ENCODE results near the gene NEK8.

NEK8 gene

DNA sequence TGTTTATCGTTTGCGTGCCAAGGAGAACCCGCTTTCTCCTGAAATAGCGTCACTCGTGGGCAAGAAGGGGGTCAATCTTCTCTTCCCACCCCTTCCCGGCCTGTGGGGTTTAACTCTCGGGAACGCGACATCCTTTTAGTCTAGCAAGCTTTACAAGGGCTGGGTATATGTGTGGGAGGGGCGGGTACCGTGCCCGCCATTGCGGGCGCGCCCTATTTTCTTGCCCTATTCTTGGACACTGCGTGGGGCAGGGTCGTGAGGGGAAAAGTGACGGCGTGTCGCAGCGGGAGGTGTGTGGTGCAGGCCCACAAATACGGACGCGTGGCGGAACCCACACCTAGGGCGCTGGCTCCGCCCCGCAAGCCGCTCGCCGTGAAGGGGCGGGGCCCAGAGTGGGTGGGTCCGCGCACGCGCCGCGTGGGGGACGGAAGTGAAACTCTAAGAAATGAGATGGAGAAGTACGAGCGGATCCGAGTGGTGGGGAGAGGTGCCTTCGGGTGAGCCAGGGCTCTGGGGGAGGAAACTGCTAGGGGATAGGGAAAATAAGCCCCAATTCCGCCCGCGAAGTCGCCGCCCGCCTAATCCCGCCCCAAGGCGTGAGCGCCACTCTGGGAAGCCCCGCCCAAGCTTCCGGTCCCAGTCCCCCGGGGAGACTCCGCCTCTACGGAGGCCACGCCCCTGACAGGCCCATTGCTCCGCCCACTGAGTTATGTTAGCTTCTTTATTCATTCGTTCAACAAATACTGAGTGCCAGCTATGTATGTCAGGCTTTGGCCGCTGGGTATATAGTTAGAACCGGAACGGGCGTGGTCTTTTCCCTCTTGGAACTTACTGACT, at the start of gene NEK8:
Gene NEK8, plus strand, starts transcription at position 425 of the 837 bp plus-strand sequence. Its CDS starts 26 bp downstream, at position 451.
- DNase-seq (ENCODE audit: low spot score): peak; percentile 93
- FAIRE-seq: no peak

GRCh38 chr17:28682655-28683054, 45.9 kb upstream of the NEK8 start:
- FAIRE-seq: no peak
- no peak for DNase-seq (ENCODE audit: low spot score)

DNA sequence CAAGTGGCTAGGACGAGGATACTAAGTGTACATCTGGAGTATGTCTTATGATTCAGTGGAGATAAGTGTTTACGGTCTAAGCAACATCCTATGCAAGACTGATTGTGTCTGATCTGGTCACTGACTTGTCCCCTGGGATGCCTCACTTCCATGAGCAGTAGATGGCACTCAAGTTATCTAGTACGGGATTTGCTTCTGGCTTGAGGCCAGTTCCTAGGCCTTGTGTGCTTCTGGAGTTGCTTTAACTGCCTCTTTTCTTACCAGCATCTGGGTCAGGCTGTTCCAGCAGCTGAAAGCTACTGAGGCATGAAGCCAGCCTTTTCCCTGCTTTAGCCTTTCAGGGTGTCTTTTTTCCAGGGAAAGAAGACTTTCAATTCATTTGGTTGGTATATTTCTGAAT, 43.6 kb upstream of the NEK8 start:
- no peak for DNase-seq (ENCODE audit: low spot score)
- peak; percentile 74 for FAIRE-seq

DNA sequence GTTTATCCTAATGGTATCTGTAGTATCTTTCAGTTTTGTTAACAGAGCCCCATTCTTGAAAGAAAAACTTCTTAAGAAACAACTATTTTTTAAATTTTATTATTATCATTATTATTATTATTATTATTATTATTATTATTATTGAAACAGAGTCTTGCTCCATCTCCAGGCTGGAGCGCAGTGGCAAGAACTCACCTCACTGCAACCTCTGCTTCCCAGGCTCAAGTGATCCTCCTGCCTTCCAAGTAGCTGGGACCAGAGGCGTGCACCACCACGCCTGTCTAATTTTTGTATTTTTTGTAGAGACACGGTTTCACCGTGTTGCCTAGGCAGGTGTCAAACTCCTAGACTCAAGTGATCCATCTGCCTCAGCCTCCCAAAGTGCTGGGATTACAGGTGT, 43.2 kb upstream of the NEK8 start:
- no peak for DNase-seq (ENCODE audit: low spot score)
- no peak for FAIRE-seq

DNA sequence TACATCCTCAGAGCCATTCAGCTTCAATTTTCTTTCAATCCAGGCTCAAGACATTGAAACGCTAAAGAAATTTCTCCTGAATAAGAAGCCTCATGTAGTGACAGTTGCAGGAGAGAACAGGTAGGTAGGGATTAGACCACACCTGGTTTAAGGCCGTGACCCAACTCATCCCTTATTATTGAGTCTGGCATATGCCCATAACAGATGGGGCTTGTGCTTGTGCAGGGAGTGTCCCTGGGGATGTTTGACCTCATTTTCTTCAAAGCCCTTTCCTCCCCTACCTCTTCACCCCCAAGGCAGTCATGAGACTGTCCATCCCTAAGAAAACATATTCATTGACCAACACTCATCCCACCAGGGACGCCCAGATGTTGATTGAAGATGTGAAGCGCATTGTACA, 42.3 kb upstream of the NEK8 start:
- DNase-seq (ENCODE audit: low spot score): no peak

GRCh38 chr17:28688481-28688880, 40.1 kb upstream of the NEK8 start:
- no peak for DNase-seq (ENCODE audit: low spot score)
- no peak for FAIRE-seq

More for the DNA sequence above, 42.3 kb upstream of the NEK8 start:
- FAIRE-seq: no peak

GRCh38 chr17:28689011-28689410, 39.6 kb upstream of the NEK8 start:
- FAIRE-seq (no peak), DNase-seq (ENCODE audit: low spot score) (no peak)

DNA sequence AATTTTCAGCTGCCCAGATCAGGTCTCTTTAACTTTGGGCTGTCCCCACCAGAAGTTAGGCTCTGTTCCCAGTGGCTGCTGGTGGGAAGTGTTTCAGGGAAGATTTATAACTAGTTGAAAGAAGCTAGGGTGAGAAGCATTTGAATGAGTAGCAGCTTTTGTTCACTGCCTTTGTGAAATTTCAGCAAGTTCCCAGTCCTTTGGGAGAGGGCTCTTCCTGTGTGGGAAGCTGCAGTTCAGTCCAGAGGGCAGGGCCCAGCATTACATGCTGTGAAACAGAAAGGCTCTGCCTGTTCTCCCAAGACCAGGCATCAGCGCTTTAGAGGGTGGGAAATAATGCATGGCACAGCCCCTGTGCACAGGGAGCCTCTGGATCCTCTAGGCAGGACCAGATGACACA, 34.7 kb upstream of the NEK8 start:
- FAIRE-seq (no peak), DNase-seq (ENCODE audit: low spot score) (no peak)

DNA sequence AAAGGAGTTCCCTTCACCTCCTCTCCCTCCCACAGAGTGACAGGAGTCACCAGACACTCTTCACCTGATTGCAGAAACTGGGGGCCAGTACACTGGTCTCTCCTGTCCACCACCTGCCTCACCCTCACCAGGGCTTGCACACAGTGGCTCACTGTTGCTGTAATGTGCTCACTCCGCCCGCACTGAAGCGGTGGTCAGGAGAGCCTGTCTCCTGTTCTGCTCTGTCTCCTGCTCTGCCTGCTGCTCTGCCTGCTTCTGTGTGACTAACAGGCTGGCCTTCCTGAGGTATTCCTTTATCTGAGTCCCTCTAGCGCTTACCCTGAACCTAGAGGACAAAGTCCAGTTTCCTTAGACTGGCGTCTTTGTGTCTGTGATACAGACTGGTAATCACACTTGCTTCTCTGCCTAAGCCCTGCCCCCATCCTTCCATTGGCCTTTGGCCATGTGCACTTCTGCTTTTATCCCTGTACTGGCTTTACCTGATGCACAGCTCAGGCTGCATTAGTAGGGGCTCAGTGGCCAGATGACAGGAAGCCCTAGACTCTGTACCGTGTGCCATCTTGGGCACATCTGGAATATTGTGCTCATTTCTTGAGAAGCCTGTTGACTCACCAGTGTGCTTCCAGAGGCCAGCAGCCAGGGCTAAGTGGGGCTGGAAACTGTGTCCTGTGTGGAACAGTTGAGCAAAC, 30.2 kb upstream of the NEK8 start:
- no peak for DNase-seq (ENCODE audit: low spot score)
- no peak for FAIRE-seq

GRCh38 chr17:28700278-28700677, 28.3 kb upstream of the NEK8 start:
- DNase-seq (ENCODE audit: low spot score) (no peak), FAIRE-seq (no peak)

- FAIRE-seq (no peak), DNase-seq (ENCODE audit: low spot score) (no peak)
These were observed 27.6 kb upstream of the NEK8 start for GRCh38 chr17:28700830-28701492.

- no peak for DNase-seq (ENCODE audit: low spot score)
- no peak for FAIRE-seq
These were observed 26.4 kb upstream of the NEK8 start for GRCh38 chr17:28702026-28702751.

- DNase-seq (ENCODE audit: low spot score): no peak
- FAIRE-seq: no peak
These were observed 25.8 kb upstream of the NEK8 start for GRCh38 chr17:28702752-28703150.

DNA sequence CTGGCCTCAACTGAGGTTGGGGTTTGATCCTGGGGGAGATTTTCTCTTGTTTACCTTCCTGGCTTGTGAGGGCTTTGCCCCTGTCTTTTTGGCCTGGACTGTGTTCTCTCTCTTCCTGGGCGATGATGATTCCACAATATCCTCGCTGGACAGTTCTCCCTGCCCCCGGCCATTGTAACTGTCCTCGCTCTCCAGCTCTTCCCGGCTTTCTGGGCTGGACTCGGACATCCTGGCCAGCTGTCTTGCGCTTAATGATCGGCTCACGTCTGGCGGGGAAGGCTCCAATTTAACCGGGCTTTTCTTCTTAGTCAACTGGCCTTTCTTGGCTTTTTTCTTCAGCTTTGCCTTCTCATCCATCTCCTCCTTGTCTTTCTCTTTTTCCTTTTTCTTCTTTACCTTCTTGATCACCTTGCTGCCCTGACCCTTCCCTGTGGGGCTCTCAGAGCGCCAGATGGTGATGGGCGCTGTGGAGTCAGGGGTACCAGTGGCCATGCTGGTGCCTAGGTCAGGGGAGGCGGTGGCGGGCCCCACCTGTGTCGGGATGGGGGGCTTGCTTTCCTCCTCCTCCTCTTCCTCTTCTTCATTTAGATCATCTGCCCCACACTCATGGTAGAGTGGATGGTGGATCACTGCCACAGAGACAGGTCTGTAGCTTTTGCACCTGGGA, 24.9 kb upstream of the NEK8 start:
- DNase-seq (ENCODE audit: low spot score) (no peak), FAIRE-seq (no peak)

- FAIRE-seq (no peak), DNase-seq (ENCODE audit: low spot score) (no peak)
These were observed 24.2 kb upstream of the NEK8 start for GRCh38 chr17:28704219-28704858.

GRCh38 chr17:28705074-28705659, 23.4 kb upstream of the NEK8 start:
- FAIRE-seq: no peak
- no peak for DNase-seq (ENCODE audit: low spot score)

- FAIRE-seq: no peak
- DNase-seq (ENCODE audit: low spot score): no peak
These were observed 22.8 kb upstream of the NEK8 start for GRCh38 chr17:28705728-28706334.

DNA sequence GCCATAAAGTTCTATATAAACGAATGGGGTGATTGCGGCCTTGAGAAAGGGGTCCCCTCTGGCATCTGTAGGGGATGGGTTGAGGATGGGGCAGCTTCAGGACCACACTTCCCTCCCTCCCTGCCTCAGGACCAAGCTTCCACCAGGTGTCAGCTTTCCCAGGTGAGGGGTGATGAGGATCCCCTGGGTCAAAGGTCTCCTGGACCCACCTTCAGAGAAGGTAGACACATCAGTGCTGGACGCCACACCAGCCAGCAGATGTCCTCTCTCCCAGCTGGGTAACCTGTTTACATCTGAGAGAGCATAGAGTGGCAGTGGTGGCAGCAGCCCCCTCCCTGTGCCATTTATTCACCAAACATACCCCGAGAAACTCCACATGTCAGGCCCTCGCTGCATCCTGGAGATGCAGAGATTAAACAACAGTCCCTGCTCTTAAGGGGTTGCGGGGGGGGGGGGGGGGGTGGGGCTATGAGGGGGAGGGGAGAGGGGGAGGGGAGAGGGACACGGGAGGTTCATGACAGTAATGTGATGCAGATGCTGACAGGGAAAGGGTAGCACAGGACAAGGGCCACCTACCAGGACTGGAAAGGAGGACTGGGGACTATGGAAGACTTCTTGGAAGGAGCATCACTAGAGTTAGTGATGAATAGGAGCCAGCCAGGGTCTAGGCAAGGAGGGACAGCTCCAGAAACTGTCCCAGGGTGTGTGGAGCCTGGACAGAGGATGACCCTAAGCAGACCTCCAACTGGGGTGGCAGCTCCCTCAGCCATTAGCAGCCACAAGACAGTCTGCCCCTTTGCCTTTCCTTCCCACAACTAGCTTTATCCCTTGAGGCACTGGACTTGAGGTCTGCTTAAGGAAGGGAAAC, 21.9 kb upstream of the NEK8 start:
- DNase-seq (ENCODE audit: low spot score): no peak
- FAIRE-seq: no peak

DNA sequence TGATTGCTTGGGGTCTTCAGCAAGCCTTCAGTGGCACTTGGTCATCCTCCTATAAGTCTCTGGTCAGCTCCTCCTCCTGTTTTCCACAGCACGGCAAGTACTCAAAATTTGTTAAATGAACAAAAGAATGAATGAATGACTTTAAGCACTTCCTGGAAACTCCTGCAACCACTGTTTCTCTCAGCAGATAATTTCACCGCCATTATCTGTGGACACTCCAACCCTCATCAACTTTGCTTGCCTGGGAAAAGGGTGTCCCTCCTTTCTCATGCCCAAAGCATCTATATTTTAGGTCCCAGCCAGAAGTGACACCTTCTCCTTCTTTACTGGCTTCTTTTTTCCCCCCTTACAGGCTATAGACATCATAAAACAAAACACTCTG, 21.3 kb upstream of the NEK8 start:
- DNase-seq (ENCODE audit: low spot score) (no peak), FAIRE-seq (no peak)
